ENCODE data around the gene NPEPL1.
"Not testable (repeated sequence)": the region's sequence is repeated elsewhere in the genome, so short reads cannot be mapped to it uniquely, and the experiment has no call there.

Gene NPEPL1, protein sequence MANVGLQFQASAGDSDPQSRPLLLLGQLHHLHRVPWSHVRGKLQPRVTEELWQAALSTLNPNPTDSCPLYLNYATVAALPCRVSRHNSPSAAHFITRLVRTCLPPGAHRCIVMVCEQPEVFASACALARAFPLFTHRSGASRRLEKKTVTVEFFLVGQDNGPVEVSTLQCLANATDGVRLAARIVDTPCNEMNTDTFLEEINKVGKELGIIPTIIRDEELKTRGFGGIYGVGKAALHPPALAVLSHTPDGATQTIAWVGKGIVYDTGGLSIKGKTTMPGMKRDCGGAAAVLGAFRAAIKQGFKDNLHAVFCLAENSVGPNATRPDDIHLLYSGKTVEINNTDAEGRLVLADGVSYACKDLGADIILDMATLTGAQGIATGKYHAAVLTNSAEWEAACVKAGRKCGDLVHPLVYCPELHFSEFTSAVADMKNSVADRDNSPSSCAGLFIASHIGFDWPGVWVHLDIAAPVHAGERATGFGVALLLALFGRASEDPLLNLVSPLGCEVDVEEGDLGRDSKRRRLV

DNA sequence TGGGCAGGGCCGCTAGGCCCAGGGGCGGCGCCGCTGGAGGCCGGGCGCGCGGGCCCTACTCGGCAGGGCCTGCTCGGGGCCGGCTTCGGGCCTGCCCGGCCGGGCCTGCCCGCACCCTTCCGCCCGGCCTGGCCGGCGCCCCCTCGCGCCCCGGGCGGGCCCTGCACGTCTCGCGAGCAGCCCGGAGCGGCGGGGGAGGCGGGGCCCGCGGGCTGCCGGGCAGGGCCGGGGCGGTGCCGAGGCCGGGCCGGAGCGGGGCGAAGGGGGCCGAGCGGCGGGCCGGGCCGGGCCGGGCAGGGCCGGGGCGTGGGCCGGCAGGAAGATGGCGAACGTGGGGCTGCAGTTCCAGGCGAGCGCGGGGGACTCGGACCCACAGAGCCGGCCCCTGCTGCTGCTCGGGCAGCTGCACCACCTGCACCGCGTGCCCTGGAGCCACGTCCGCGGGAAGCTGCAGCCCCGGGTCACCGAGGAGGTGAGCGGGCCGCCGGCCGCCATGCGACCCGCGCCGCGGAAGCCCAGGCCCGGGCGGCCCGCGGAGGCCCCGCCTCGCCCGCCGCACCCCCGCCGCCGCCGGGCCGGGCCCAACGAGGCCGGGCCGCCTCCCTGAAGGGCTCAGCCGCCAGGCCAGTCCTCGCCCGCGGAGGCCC, at the start of gene NPEPL1:
Gene NPEPL1, plus strand, starts transcription at position 222 of the 647 bp plus-strand sequence. Its CDS starts 101 bp downstream, at position 323.
- DNase-seq (ENCODE audit: insufficient read length, low spot score) (no peak), FAIRE-seq (no peak)
- TF ChIP-seq, protein P1, sequence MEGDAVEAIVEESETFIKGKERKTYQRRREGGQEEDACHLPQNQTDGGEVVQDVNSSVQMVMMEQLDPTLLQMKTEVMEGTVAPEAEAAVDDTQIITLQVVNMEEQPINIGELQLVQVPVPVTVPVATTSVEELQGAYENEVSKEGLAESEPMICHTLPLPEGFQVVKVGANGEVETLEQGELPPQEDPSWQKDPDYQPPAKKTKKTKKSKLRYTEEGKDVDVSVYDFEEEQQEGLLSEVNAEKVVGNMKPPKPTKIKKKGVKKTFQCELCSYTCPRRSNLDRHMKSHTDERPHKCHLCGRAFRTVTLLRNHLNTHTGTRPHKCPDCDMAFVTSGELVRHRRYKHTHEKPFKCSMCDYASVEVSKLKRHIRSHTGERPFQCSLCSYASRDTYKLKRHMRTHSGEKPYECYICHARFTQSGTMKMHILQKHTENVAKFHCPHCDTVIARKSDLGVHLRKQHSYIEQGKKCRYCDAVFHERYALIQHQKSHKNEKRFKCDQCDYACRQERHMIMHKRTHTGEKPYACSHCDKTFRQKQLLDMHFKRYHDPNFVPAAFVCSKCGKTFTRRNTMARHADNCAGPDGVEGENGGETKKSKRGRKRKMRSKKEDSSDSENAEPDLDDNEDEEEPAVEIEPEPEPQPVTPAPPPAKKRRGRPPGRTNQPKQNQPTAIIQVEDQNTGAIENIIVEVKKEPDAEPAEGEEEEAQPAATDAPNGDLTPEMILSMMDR (IDR thresholded peaks at IDR 0.05; ENCODE audit: insufficient read depth, missing control alignments), result no peak

DNA sequence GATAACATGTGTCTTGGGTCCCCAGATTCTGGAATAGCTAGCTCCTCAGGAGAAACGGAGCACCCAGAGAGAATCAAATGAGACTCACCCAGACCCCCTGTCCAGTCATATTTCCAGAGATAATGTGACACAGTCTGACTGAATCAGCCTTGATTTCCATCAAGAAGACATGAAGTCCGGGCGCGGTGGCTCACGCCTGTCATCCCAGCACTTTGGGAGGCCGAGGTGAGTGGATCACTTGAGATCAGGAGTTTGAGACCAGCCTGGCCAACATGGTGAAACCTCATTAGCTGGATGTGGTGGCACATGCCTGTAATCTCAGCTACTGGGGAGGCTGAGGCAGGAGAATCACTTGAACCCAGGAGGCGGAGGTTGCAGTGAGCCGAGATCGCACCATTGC, 49.7 kb upstream of the NPEPL1 start:
- not testable (repeated sequence) for DNase-seq (ENCODE audit: insufficient read length, low spot score); FAIRE-seq

DNA sequence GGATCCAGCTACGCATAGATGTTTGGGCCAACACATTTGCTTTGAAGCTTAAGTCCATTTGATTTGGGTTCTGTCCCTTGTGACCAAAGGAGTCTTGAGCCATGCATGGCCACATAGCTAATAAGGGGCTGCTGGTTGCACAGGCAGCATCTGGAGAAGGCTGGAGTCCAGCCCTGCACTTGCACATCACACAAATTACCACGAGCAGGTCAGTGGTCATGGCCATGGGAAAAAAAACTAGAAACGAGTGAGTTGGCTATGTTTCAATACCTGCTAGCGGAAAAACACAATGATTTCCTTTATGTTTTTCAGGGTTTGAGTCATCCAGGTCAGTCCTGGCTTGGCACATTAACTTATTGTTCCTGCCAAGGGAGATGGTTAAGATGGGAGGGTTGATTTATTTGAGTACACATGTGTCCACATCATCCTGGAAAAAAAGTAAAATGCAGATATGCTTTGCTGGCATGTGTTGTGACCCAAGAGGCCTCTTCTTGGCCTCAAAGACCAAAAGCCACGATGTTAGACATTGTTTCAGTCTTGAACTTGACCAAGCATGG, 47.1 kb upstream of the NPEPL1 start:
- FAIRE-seq, result no peak
- DNase-seq (ENCODE audit: insufficient read length, low spot score), result no peak

DNA sequence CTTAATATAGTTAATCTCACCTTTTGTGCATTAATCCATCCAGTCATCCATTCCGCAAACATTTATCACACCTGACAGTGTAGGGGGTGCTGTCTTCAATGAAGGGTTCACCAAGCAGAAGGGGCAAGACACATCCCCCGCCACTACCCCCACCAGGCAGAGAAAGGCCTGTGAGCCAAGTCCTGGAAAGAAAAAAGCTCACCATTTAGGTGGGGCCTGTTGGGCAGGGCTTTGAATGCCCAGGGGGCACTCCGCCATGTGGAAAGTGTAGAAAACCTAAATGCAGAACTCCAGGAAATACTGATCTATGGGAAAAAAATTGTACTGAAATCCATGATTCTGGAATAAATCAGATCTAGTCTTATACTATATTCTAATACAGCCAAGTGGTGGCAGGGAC, 46.3 kb upstream of the NPEPL1 start:
- DNase-seq (ENCODE audit: insufficient read length, low spot score), result no peak
- TF ChIP-seq, protein P1 (IDR thresholded peaks at IDR 0.05; ENCODE audit: insufficient read depth, missing control alignments), result no peak
- FAIRE-seq, result no peak

More for the DNA sequence above, 47.1 kb upstream of the NPEPL1 start:
- TF ChIP-seq, protein P1 (IDR thresholded peaks at IDR 0.05; ENCODE audit: insufficient read depth, missing control alignments), result no peak

DNA sequence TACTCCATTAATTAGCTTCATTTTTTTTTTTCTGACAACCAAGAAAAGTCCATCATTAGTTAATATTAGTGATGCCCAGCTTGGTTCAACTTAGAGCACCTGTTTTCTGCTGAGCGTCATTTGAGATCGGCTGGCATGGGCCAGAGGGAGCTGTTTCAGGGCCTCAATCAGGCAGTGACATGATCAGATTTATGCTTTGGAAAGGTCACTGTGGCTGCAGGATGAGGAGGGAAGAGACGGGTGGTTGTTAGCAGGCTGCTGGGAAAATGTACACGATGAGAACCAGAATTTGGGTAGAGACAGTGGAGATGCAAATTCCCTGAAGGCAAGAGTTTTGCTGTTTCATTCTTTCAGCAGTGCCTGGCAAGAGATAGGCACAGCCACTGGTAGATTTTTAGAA, 45.9 kb upstream of the NPEPL1 start:
- DNase-seq (ENCODE audit: insufficient read length, low spot score) (no peak), FAIRE-seq (no peak)
- TF ChIP-seq, protein P1 (IDR thresholded peaks at IDR 0.05; ENCODE audit: insufficient read depth, missing control alignments), result no peak

DNA sequence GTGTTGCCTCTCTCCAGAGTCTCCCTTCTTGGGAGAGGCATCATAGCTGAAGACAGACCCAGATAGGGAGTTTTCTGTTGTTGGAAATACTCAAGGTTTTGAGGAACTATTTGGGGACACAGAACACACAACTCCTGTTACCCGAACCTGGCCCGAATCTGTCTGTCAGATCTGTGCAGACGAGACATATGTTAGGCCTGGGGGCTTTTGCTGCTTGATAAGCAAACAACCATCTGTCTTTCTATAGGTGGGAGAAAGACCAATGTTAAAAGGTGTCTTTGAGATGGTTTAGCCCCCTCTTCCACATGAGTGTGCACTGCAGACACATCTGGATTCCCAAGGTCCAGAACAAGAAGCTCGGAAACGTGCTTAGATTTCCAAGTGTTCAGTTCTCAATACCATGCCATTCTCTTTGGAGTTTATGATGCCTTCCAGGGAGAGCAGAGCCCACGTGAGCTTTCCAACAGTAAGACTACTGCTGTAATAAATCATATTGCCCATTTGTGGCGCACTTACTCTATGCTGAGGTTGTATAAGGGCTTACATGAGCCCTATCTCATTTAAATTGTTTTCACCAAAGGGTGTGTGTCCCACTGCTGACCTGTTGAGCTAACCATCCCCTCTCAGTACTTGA, 45.3 kb upstream of the NPEPL1 start:
- TF ChIP-seq, protein P1 (IDR thresholded peaks at IDR 0.05; ENCODE audit: insufficient read depth, missing control alignments), result no peak
- no peak for FAIRE-seq
- no peak for DNase-seq (ENCODE audit: insufficient read length, low spot score)

DNA sequence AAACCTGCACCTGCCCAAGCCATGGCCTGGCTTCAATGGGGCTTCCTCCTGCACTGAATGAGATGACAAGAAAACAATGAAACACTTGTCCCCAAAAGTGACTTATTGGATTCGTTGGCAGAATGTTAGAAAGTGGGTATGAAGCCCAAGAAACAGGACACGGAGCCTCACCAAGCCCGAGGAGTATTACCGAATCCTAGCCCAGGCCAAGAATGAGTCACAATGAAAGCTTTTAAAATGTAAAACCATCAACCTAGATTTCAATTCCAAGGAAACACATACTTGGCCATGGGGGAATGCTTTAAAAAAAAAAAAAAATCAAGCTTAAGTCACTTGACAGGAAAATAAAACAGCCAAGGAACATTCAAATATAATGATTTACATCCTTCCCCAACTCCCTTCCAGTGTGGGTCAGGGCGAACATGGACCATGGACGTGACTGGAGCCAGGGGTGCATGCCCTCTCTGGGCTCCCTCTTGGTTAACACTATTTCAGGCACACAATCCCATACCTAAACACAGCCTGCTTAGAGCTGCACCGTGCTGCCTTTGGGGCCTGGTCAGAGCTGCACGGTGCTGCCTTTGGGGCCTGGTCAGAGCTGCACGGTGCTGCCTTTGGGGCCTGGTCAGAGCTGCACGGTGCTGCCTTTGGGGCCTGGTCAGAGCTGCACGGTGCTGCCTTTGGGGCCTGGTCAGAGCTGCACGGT, 44.7 kb upstream of the NPEPL1 start:
- DNase-seq (ENCODE audit: insufficient read length, low spot score) (no peak), FAIRE-seq (no peak)
- TF ChIP-seq, protein P1 (IDR thresholded peaks at IDR 0.05; ENCODE audit: insufficient read depth, missing control alignments), result no peak

DNA sequence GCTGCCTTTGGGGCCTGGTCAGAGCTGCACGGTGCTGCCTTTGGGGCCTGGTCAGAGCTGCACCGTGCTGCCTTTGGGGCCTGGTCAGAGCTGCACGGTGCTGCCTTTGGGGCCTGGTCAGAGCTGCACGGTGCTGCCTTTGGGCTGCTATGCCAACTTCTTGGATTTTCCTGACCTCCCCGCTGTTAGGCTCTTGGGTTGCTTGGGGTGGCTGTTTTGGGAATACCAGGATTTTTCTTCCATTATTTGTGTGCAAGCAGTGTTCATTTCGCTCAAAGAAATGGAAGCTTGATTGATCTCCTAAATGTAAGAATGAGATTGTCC, 44.1 kb upstream of the NPEPL1 start:
- not testable (repeated sequence) for FAIRE-seq; DNase-seq (ENCODE audit: insufficient read length, low spot score)

All from D721Med (cell line).